NCI-H1092 treated with DMSO at 0.1 percent for 48 hours (cell line): ENCODE results near the gene OAF.
"Not testable (repeated sequence)": the region's sequence is repeated elsewhere in the genome, so short reads cannot be mapped to it uniquely, and the experiment has no call there.

Source experiments
- DNase-seq: peaks from one replicate; lab custom pipeline; 2025; lab: John Stamatoyannopoulos, UW

Gene OAF

DNA sequence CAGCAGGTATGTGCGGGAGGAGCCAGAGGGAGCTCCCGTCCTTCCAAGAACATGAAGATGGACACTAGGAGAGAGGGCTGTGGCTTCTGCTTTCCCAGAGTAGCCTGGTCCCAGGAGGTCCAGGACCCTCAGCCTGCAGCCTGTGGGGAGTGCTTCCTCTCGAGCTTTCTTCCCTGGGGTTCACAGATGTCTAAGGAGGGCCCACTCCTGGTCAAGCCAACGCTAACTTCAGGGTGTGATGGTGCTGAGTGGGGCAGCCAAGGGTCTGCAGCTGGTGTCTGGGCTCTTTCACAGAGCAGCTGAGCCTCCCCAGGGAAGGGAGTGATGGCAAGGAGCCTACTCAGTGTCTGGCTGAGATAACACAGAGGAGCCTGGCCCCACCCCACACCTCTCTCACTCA, 32.4 kb downstream of the OAF start:
- no peak for DNase-seq

DNA sequence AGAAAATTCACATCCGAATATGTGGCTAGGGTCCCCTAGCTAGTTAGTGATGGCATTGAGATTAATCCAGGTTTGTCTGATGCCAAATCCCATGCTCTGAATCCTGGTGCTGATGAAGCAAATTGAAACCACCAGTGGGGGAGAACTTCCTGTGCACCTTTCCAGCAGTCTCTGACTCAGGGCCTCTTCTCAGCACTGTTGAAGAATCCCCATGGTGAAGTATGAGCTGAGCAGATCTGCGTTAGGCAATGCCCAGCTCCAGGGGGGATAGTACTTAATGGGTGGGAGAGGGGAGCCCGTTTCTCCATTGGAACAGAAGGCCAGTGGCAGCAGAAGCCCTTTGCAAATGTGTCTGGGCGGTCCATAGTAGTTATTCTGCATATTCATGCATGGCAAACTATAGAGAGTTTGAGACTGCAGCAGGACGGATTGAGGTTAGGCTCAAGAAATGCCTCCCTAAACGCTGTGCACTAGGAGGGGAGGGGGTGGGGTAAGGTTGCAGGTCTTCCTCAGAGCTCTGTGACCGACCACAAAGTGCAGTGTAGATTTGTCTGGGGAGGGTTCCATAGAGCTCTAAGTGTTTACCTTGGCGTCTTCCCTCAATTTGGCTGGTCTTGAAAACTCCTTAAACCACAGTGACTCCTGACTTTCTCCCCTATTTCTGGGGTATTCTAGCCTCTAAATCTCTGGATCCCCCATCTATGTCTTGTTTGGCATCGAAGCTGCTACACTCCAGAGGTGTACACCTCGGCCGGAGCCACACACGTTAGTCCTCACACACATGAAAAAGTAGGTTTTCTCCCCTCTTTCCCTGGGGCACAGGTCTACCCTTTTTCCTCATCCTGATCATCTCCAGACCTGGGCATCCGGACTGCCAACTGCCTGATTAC, 33.9 kb downstream of the OAF start:
- no peak for DNase-seq

- no peak for DNase-seq
These were observed 34.6 kb downstream of the OAF start for GRCh38 chr11:120245434-120245833.

DNA sequence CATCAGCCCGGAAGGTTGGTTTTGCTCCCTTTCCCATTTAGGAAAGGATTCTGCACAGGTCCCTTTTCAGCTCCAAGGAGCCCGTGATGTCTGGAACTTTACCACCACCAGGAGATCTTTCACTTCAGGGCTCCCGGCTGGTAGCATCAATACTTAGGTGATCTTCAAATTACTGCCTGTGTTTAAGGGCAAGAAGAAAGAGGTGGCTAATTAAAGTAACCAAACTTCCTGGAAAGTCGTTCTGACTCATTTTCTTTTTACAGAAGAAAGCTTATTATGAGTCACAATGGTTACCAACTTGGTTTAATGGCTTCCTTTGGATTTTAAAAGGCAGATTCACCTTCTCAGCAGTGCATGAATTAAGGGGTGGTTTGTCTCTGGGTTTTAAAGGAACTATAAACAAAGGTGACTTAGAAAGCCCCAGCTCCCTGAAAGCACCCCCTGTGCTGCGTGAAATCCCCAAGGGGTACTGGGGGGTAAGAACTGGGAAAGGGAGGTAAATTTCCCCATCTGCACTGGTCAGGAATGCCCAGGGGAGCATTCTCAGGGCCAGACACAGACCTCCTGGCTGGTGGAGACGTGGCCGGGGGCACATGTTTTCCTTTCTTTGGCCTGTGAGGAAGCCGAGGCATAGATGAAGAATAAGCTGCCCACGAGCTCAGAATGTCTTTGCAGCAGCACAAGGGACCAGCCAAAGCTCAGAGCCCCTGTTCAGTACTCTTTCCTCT, 37.9 kb downstream of the OAF start:
- no peak for DNase-seq

GRCh38 chr11:120249279-120250262, 38.7 kb downstream of the OAF start:
- no peak for DNase-seq

DNA sequence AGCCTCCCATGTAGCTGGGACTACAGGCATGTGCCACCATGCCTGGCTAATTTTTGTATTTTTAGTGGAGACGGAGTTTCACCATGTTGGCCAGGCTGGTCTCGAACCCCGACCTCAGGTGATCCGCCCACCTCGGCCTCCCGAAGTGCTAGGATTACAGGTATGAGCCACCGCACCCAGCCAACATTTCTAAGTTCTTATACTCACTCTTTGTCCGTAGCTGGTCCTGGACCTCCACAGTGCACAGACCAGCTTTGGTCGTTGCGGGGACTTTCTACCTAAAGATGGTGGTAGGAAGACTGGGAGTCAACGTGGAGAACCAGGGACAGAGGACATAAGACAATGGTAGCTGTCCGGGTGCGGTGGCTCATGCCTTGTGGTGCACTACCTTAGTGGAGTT, 42.5 kb downstream of the OAF start:
- not testable (repeated sequence) for DNase-seq

GRCh38 chr11:120254788-120255518, 44.1 kb downstream of the OAF start:
- peak; percentile 29 for DNase-seq

GRCh38 chr11:120255519-120255866, 44.7 kb downstream of the OAF start:
- no peak for DNase-seq

DNA sequence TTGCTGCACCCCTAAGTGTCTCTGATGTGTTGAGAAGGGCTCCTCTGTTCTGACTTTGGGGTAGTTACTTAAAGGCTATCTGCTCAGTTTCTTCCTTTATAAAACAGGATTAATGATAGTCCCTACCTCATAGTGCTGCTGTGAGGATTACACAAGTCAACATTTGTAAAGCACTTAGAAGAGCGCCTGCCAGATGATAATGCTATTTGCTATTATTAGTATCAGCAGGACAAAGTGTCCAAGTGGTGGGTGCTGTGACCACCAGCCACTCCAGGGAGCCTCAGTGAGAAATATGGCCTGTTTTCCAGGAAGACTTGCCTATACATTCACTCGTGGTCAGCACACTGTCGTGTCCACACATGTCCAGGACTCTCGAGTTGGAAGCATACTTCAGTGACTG, 45.3 kb downstream of the OAF start:
- DNase-seq: no peak

- DNase-seq: no peak
These were observed 45.9 kb downstream of the OAF start for GRCh38 chr11:120256779-120257178.

GRCh38 chr11:120257346-120257745, 46.5 kb downstream of the OAF start:
- no peak for DNase-seq

DNA sequence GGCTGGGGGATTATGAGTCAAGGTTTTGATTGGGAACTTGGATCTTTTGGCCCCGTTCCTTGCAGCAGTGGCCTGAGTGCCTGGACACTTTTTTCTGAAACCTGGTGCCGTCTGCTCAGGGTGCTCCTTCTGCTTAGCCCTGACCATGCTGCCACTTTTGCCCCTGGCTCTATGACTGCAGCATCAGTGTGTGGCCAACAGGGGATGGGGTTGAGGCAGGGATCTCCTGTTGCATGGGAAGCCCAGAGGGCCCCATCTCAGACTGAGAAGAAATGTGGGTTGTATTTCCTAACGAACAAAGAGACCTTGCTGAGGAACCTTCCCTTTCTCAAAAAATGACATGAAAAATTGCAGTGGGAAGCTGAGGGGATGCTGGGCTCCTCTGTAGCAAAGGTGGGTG, 47.8 kb downstream of the OAF start:
- no peak for DNase-seq

DNA sequence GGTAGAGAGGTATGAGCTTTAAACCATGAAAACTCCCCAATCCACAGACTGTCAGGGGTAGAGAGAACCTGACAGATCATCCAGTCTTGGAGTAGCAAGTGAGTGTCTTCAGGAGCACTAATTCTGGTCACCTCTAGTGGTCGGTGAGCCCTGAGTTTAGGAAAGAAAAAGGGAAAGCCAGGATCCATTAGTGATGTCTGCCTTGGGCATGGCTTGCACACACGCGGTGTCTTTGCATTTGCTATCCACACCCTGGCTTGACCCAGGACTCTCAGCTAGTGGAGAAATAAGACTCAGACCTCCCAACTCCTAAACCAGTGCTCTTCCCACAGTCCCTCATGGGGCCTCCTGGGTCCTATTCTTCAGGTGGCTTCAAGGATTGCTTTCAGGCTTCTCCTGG, 48.4 kb downstream of the OAF start:
- no peak for DNase-seq

DNA sequence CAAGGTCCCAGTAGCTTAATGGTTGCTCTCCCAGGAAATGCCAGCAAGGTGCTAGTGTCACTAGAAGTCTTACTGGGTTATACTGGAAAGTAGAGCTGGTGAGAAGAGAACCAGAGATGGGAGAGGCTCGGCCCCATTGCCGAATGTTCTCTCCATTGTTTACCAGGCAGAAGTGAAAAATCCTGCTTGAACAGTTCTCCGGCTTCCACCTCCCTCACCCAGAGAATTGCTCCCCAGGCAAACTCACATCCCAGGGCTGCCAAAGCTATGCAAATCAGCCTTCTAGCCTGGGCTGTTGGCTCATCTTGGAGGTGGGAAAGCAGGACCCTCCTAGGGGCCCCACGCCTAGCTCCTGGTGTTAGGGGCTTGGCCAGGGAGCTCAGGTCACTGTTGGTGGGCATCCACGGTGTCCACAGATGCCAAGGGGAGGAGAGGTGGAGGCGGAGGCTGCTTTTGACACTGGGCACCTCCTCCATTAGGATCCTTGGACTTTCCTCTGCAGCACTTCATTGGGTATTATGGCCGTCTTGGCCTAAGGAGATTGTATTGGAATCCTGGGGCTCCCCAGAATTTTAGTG, 49.2 kb downstream of the OAF start:
- no peak for DNase-seq

DNA sequence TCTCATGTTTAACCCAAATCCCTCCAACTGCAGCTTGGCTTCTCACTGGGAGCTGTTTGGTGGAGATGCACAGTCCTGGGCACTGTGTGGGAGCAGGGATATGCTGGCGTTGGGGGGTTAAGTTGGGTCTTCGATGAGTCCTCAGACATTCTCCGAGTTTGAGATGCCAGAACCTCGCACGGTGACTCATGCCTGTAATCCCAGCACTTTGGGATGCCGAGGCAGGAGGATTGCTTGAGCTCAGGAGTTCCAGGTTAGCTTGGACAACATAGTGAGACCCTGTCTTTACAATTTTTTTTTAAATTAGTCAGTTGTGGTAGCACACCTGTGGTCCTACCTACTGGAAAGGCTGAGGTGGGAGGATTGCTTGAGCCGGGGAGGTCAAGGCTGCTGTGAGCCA, 49.8 kb downstream of the OAF start:
- DNase-seq: no peak

DNA sequence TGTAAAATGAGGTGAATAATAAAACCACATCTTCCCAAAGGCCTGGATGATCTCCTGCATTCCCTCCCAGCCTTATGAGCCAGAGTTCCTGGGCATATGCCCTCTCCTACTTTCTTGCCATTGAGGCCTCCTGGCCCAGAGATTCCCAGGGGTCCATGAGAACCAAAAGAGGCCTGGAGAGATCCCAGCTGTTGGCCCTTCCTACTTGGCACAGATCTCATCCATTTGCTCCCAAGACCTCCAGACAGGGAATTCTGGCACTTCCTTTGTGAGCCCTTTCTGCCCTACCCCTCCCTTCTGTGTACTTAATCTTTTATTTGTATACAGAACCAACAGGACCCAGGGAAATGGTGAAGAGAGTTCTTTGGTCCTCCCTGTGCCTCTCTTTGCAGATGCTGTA, 50.5 kb downstream of the OAF start:
- DNase-seq: no peak

DNA sequence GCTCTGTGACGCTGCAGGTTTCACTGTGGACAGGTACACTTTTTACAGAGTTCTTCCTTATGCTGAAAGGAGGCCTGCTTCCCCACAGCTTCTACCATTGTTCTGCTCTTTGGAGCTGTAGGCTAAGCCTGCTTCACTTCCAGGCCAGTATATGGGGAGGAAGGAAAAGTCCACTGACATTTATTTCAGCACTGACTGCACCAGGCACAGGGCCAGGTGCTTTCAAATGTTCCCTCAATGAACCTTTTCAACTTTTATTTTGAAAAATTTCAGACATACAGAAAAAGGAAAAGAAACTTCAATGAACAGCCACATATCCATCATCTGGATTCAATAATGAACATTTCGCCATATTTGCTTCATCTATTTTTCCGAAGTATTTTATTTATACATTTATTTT, 51.1 kb downstream of the OAF start:
- DNase-seq: no peak

- no peak for DNase-seq
These were observed 56.5 kb downstream of the OAF start for GRCh38 chr11:120267319-120267718.

DNA sequence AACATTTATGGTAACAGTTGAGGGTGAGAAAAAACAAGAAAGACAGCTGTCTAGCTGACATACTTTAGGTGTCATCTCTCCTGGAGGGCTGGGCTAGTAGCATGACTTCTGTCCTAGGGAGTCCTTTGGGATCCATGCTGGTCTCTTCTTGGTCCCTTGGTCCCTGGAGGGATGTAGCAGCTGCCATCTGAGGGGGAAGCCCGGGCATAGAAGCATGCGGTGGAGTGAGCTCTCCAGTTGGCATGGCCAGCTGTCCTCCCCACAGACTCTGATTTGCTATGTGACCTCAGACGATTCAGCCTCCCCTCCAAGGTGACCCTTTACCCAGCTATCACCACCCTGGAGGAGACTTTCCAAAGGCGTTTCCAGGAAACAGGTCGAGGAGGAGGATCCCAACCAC, 57.9 kb downstream of the OAF start:
- no peak for DNase-seq

DNA sequence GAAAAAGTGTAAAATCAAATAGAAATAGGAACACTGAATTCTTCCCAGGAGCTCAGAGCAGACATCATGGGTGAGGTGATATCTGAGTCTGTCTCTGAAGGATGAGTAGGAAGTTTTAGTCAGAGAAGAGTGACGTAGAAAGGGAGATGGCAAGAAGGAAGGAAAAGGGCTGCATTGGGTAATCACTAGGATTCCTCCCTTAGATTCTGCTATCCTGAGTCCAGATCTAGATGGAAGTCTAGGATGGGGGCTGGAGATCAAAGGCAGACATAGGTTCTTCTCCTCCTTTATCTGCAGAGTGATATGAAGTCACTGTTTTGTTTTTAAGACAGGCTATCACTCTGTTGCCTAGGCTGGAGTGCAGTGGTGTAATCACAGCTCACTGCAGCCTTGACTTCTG, 59.6 kb downstream of the OAF start:
- DNase-seq: no peak

GRCh38 chr11:120271672-120272071, 60.8 kb downstream of the OAF start:
- no peak for DNase-seq
